ENCODE measurements around the gene KCNQ1. TPM values are rescaled to one million over a fixed set of nuclear protein-coding genes. Genes with fewer than 3 reads are reported as not detected.

Gene KCNQ1
- total RNA-seq, 3 donors from 2014 or later: 3.6 to 6.2 (median 5.1) TPM

GRCh38 chr11:2715716-2716350 is 271.0 kb downstream of the KCNQ1 start:
- Histone ChIP-seq H3K4me1 (no peaks in the 10 kb centered on the region), H3K27ac (no peak overlapping the region), H3K27me3 (no peaks in the 10 kb centered on the region), H3K9me3 (no peaks in the 10 kb centered on the region), H3K36me3 (no peaks in the 10 kb centered on the region), H3K4me3 (no peak overlapping the region)
- intact Hi-C loops (cut with DNase I; ENCODE audit: low total_unique reads): no loop called here
- TF ChIP-seq POLR2AphosphoS5 (IDR thresholded peaks at IDR 0.05) (no peak), POLR2A (IDR thresholded peaks at IDR 0.05) (no peak)
- TF ChIP-seq, protein P1, sequence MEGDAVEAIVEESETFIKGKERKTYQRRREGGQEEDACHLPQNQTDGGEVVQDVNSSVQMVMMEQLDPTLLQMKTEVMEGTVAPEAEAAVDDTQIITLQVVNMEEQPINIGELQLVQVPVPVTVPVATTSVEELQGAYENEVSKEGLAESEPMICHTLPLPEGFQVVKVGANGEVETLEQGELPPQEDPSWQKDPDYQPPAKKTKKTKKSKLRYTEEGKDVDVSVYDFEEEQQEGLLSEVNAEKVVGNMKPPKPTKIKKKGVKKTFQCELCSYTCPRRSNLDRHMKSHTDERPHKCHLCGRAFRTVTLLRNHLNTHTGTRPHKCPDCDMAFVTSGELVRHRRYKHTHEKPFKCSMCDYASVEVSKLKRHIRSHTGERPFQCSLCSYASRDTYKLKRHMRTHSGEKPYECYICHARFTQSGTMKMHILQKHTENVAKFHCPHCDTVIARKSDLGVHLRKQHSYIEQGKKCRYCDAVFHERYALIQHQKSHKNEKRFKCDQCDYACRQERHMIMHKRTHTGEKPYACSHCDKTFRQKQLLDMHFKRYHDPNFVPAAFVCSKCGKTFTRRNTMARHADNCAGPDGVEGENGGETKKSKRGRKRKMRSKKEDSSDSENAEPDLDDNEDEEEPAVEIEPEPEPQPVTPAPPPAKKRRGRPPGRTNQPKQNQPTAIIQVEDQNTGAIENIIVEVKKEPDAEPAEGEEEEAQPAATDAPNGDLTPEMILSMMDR (IDR thresholded peaks at IDR 0.05): no peak
- DNase-seq (ENCODE audit: low spot score in 2 of 2): no peak

DNA sequence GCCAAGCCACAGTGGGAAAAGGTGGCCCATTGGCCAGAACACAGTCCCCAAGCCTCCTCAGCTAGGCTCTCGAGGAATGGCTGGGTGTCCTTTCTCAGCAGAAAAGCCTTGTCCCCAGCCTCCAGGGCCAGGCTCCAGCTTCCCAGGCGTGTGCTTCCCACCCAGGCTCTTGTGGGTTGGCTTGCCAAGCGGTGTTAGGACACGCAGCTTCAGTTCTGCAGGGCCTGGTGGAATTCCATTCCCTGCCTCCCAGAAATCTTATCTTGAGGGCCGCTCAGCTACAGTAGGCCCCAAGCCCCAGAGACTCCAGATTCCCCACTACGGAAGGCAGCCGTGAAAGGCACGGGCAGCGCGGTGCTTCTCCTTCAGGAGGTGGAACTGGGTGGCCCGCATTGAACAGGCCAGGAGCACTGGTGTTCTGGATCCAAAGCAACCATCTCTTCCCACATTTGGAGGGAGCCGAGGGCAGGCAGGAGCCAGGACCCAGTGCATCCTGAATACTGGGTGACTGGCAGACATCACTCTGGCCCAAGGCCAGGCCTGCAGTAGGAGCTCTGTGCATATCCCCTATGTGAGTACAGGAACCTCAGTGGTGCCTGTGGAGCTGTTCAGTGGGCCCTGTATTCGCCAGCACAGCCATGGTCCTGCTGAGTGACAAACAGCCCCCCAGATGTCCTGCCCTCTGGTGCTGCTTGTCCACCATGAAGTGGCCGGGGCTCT is 271.7 kb downstream of the KCNQ1 start:
- H3K36me3 ChIP-seq: no peaks in the 10 kb centered on the region
- no peaks in the 10 kb centered on the region for H3K9me3 ChIP-seq
- H3K27ac ChIP-seq: peak overlapping the region in 1 of 2 donors; percentile 3
- no peaks in the 10 kb centered on the region for H3K27me3 ChIP-seq
- intact Hi-C loops (cut with DNase I; ENCODE audit: low total_unique reads): no loop called here
- TF ChIP-seq, protein P1 (IDR thresholded peaks at IDR 0.05): no peak
- TF ChIP-seq POLR2AphosphoS5 (IDR thresholded peaks at IDR 0.05) (no peak), POLR2A (IDR thresholded peaks at IDR 0.05) (no peak)
- H3K4me1 ChIP-seq: no peaks in the 10 kb centered on the region
- H3K4me3 ChIP-seq: no peak overlapping the region
- DNase-seq (ENCODE audit: low spot score in 2 of 2): no peak

DNA sequence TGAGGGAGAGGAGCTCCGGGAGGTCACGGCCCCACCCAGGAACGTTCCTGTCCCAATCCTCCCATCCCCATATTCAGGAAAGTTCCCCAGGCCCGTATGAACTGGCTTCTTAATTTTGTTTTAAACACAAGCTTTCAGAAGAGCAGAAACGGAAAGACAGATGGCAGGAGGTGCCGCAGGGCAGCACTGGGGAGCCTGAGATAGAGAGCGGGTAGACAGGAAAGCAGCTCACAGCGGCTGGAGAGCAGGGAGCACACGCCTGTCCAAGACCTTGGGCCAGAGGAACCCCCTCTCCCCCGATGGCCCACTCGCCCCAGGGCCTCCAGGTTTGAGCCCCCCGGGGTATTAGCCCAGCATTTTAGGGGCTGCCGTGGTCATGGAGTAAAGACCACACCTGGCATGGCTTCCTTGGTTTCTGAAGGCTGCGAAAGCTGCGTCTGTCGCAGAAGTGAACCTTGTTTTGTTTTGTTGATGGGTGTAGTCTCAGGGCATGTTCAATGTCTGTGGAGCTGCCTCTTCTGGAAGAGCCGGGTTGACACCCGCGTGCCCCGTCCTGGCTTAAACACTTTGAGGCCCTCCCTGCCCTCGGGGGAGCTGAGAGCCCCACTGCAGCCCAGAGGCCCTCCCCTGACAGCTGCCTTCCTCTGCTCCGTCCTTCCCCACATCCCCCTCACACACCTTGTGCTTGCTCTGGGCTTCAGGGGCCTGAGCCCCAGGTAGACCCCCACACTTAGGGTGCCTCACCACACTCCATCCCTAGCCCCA is 272.9 kb downstream of the KCNQ1 start:
- H3K4me1 ChIP-seq: no peaks in the 10 kb centered on the region
- no peaks in the 10 kb centered on the region for H3K27me3 ChIP-seq
- no peaks in the 10 kb centered on the region for H3K9me3 ChIP-seq
- H3K27ac ChIP-seq: no peak overlapping the region
- H3K4me3 ChIP-seq: no peak overlapping the region
- H3K36me3 ChIP-seq: no peaks in the 10 kb centered on the region
- TF ChIP-seq POLR2A (IDR thresholded peaks at IDR 0.05): no peak
- no peak for TF ChIP-seq POLR2AphosphoS5 (IDR thresholded peaks at IDR 0.05)
- TF ChIP-seq, protein P1 (IDR thresholded peaks at IDR 0.05): no peak
- no peak for DNase-seq (ENCODE audit: low spot score in 2 of 2)
- intact Hi-C loops (cut with DNase I; ENCODE audit: low total_unique reads): no loop called here

DNA sequence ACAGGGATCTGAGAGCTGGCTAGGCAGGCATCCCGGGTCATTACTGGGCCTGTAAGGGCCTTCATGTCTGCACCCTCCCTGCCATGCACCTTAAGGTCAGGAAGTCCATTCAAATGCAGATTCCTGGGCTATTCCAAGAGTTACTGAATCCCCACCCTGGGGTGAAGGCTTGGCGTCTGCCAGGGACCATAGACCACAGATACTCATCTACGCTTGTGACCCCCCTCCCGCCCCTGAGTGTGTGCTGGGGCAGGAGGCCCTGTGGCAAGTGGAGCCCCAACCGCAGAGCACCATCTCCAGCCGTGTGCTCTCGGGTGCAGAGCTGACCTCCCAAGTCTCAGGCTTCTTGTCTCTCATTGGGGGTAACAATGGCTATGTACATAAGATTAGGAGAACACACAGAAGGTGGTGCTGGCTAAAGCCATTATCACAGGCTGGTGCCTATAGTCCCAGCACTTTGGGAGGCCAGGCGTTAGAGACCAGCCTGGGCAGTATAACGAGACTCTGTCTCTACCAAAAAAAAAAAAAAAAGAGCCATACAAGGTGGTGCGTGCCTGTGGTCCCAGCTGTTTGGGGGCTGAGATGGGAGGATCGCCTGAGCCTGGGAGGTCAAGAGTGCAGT is 274.1 kb downstream of the KCNQ1 start:
- no peaks in the 10 kb centered on the region for H3K36me3 ChIP-seq
- H3K4me1 ChIP-seq: no peaks in the 10 kb centered on the region
- intact Hi-C loops (cut with DNase I; ENCODE audit: low total_unique reads): no loop called here
- H3K27ac ChIP-seq: no peak overlapping the region
- no peak overlapping the region for H3K4me3 ChIP-seq
- no peak for DNase-seq (ENCODE audit: low spot score in 2 of 2)
- no peaks in the 10 kb centered on the region for H3K9me3 ChIP-seq
- no peaks in the 10 kb centered on the region for H3K27me3 ChIP-seq
- TF ChIP-seq POLR2AphosphoS5 (IDR thresholded peaks at IDR 0.05) (no peak), POLR2A (IDR thresholded peaks at IDR 0.05) (no peak)
- TF ChIP-seq, protein P1 (IDR thresholded peaks at IDR 0.05): no peak
